22Rv1 (cell line): ENCODE data around the gene UBE3B.

Source experiments
- CTCF ChIP-seq: fragments of 450-650 bp; IDR thresholded peaks from 2 replicates; pipeline ENCODE4 v1.5.1; 2017; ENCODE audit warnings: mild to moderate bottlenecking
- ZFX ChIP-seq: fragments of 450-650 bp; IDR thresholded peaks from 2 replicates; pipeline ENCODE4 v1.6.1; 2017; ENCODE audit warnings: antibody characterized with exemption, borderline replicate concordance

DNA sequence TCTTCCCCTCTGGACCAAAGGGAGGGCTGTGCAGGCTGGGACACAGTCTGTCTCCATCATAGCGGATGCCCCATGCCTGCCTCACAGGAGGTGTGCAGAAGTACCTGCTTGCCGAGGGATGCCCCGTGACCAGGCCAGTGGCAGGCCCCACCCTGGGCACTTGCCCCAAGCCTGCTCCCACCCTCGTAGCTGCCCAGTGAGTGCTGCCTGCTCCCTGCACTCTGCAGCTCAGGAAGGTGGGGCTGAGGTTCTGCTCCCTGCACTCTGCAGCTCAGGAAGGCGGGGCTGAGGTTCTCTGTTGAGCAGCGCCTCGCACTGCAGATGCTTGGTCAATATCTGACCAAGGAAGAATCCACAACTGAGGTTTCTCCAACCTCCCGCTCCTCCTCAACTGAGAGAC, 89.0 kb downstream of the UBE3B start:
- TF ChIP-seq CTCF: no peak
- TF ChIP-seq ZFX: no peak
